Muscle of back (tissue), 11 donors: ENCODE results near the gene IL20RB. TPM values are rescaled to one million over a fixed set of nuclear protein-coding genes. Genes with fewer than 3 reads are reported as not detected.

ENCODE experiments used
- DNase-seq, 3 donors: peaks; one replicate each; pipeline versions ENCODE4 v3.0.0 to v3.0.0-alpha.2; 2013
- polyA plus RNA-seq, 10 donors: library from polyadenylated mRNA; unstranded; fragments of 120-200 nt; gene quantifications; one replicate each; pipeline ENCODE4 v1.2.1, GENCODE V29; 2013; ENCODE audit not compliant: insufficient read length in 10 of 10

IL20RB gene
- polyA plus RNA-seq, 10 donors, result 0.56 to 1.9 (median 0.82) TPM

GRCh38 chr3:137035631-137036030 is 77.8 kb downstream of the IL20RB start:
- DNase-seq, result no peak

- no peak for DNase-seq
Observed at GRCh38 chr3:137039570-137039969, 81.8 kb downstream of the IL20RB start.

GRCh38 chr3:137041251-137041650 is 83.5 kb downstream of the IL20RB start:
- no peak for DNase-seq

DNA sequence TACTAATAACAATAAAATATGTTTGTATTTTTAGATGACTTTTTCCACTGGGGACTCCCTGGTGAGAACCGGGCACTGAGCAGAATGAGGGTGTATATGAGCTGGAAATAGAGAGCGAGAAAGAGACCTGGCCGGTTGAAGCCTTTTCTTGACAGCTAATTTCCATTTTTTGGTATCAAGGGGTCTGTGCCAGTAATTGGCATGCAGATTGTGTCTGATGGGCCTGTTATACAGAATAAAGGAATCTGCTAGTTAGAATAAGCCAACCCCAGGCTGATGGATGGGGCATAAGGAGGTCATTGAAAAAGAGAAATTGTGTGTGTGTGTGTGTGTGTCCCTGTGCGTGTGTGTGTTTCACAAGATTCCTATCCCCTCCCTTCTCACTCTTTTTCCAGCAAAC is 83.9 kb downstream of the IL20RB start:
- no peak for DNase-seq

DNA sequence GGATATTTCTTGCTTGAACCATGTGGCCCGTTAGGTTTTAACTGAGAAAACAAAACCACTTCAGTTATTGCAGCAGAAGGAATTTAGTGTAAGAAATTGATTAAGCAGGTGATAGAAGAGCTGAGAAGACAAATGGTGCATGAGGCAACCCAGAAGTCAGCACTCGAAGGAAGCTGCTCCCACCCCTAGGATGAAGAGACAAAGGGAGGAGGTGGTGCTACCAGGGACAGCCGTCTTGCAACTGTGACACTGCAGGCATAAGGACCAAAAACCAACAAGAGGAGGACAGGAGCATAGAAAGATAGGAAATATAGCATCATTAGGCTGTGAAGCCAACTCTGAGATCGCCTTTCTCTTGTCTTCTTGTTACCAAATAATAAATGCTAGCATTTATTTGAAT is 89.0 kb downstream of the IL20RB start:
- DNase-seq, result peak in 1 of 3 donors; percentile 14

DNA sequence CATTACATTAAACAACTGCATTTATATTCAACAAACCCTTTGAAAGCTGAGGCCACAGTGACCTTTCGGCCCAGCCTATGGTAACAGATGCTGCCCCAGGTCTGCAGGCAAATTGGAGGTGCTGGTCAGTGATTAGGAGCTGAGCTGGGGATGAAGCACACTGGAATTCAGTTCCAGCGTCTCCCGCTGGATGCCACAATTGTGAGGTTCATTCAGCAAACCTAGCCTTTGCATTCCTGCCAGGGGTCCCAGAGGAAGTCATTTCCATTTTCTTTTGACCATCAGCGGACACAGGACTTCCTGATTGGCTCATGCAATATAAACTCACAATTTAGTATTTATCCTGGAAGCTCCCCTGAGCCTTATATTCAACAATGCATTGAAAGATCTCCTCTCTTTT is 89.5 kb downstream of the IL20RB start:
- peak in 1 of 3 donors; percentile 20 for DNase-seq

GRCh38 chr3:137050281-137050680 is 92.5 kb downstream of the IL20RB start:
- no peak for DNase-seq

GRCh38 chr3:137052298-137052697 is 94.5 kb downstream of the IL20RB start:
- no peak for DNase-seq

Other genes with a start within 250 kb of the IL20RB start
- 10 to 100 TPM; 27.3 to 42.6 (median 35.2) TPM for gene STAG1, start 205.6 kb upstream of the IL20RB start, polyA plus RNA-seq
- 1 to 10 TPM; 1.7 to 3.2 (median 2.0) TPM for gene SLC35G2, start 138.9 kb upstream of the IL20RB start, polyA plus RNA-seq
- 10 to 100 TPM; 25.6 to 35.2 (median 29.3) TPM for gene NCK1, start 95.8 kb upstream of the IL20RB start, polyA plus RNA-seq